GM12878 (cell line): ENCODE results near the gene PTGS1. TPM values are rescaled to one million over a fixed set of nuclear protein-coding genes. Genes with fewer than 3 reads are reported as not detected.

Experiments used
- ATAC-seq: fragments of 200-7000 bp; cut with Tn5 transposase; 3 replicates; pipeline ENCODE4 v1.9.1; 2020; ENCODE audit warnings: mild to moderate bottlenecking, moderate library complexity
- BruUV-seq: library from RNA; stranded (reverse); fragments of 400-500 nt; replicated peaks from 2 replicates; lab custom pipeline; 2021; lab: Mats Ljungman, UMichigan
- CTCF ChIA-PET: fragments of 300-600 bp; sonication (Branson Sonifier 250); formaldehyde crosslinking; extraction: SDS; loops from one replicate; lab custom pipeline; 2021; ENCODE audit warnings: inconsistent platforms; lab: Yijun Ruan, JAX
- POLR2A ChIA-PET: fragments of 350-600 bp; formaldehyde crosslinking; extraction: SDS; loops from one replicate; lab custom pipeline; 2021; ENCODE audit warnings: inconsistent platforms; lab: Charles Lee
- RAD21 ChIA-PET: fragments of 300-600 bp; sonication (Branson Sonifier 250); formaldehyde crosslinking; loops from one replicate; lab custom pipeline; 2023; ENCODE audit warnings: antibody characterized with exemption; ENCODE audit not compliant: unreplicated experiment; lab: Charles Lee
- SMC1A ChIA-PET: fragments of 300-600 bp; sonication (Branson Sonifier 250); formaldehyde crosslinking; loops from one replicate; lab custom pipeline; 2023; ENCODE audit not compliant: unreplicated experiment, uncharacterized antibody; lab: Charles Lee
- DNase-seq: peaks from one replicate; pipeline ENCODE4 v3.0.0-alpha.2; 2011; ENCODE audit warnings: low read depth, low spot score
- FAIRE-seq: peaks from 3 replicates; lab custom pipeline; 2011; peaks lifted over from hg19 to GRCh38; lab: Jason Lieb, UNC
- H2AFZ ChIP-seq: 2 replicates; pipeline ENCODE4 v1.6.0; 2011; ENCODE audit warnings: low read depth, low read length, control low read depth; ENCODE audit not compliant: control insufficient read depth
- H3K27ac ChIP-seq: 2 replicates; pipeline ENCODE4 v1.5.1; 2011; ENCODE audit warnings: control low read depth; ENCODE audit not compliant: control insufficient read depth, insufficient read depth
- H3K27me3 ChIP-seq, 2 experiments: replicated peaks in 1 of 2; 2 replicates each; pipeline versions ENCODE4 v1.6.0 to v1.6.1; 2011; ENCODE audit warnings: low read length in 1 of 2; ENCODE audit not compliant: control insufficient read depth in 2 of 2, insufficient read depth in 2 of 2
- H3K36me3 ChIP-seq, 2 experiments: 2 replicates each; pipeline ENCODE4 v1.5.1; 2011; ENCODE audit warnings: low read length in 1 of 2; ENCODE audit not compliant: control insufficient read depth in 2 of 2, insufficient read depth in 2 of 2
- H3K4me1 ChIP-seq: 2 replicates; pipeline ENCODE4 v1.6.1; 2011; ENCODE audit warnings: mild to moderate bottlenecking, low read length, moderate library complexity, mixed read lengths; ENCODE audit not compliant: control insufficient read depth, insufficient read depth
- H3K4me2 ChIP-seq: 2 replicates; pipeline ENCODE4 v1.6.0; 2011; ENCODE audit warnings: control low read depth; ENCODE audit not compliant: control insufficient read depth, insufficient read depth
- H3K4me3 ChIP-seq: fragments of 200-600 bp; sonication (generic); 2 replicates; pipeline ENCODE4 v1.5.1; 2016
- H3K79me2 ChIP-seq: 2 replicates; pipeline ENCODE4 v1.6.0; 2011; ENCODE audit warnings: low read length; ENCODE audit not compliant: control insufficient read depth, insufficient read depth
- H3K9ac ChIP-seq: 2 replicates; pipeline ENCODE4 v1.8.0; 2011; ENCODE audit warnings: low read length, control low read depth, mixed read lengths; ENCODE audit not compliant: control insufficient read depth, insufficient read depth
- H3K9me3 ChIP-seq: replicated peaks from 3 replicates; pipeline ENCODE4 v1.5.1; 2011; ENCODE audit warnings: mild to moderate bottlenecking, low read length; ENCODE audit not compliant: control insufficient read depth, insufficient read depth
- H4K20me1 ChIP-seq: 2 replicates; pipeline ENCODE4 v1.6.0; 2011; ENCODE audit not compliant: control insufficient read depth, insufficient read depth
- BACH1 ChIP-seq: fragments of 450-650 bp; IDR thresholded peaks from 2 replicates; pipeline ENCODE4 v1.6.1; 2017; ENCODE audit warnings: mild to moderate bottlenecking, borderline replicate concordance
- CHD4 ChIP-seq: fragments of 200-600 bp; sonication (generic); IDR thresholded peaks from 2 replicates; pipeline ENCODE4 v1.6.1; 2016; ENCODE audit warnings: mild to moderate bottlenecking
- CTCF ChIP-seq, 3 experiments: IDR thresholded peaks in 2 of 3; conservative IDR thresholded peaks in 1 of 3; 2 replicates each; pipeline ENCODE4 v1.5.1; 2011; ENCODE audit warnings: low read depth in 3 of 3, low read length in 3 of 3, mild to moderate bottlenecking in 3 of 3, control low read depth in 2 of 3, moderate library complexity in 2 of 3, inconsistent platforms in 1 of 3, mixed read lengths in 1 of 3; ENCODE audit not compliant: control insufficient read depth in 2 of 3, insufficient read depth in 1 of 3; ENCODE audit errors: extremely low read depth in 1 of 3
- EGR1 ChIP-seq, 2 experiments: IDR thresholded peaks; 1 replicate in 1 of 2; 2 replicates in 1 of 2; pipeline ENCODE4 v1.6.1; 2011 to 2012; ENCODE audit warnings: low read depth in 2 of 2, low read length in 2 of 2, borderline replicate concordance in 1 of 2, mild to moderate bottlenecking in 1 of 2, moderate library complexity in 1 of 2
- ELK1 ChIP-seq: IDR thresholded peaks from 2 replicates; pipeline ENCODE4 v1.6.1; 2012; ENCODE audit warnings: low read depth, low read length, improper control_type of control experiment
- ETV6 ChIP-seq, 2 experiments: fragments of 450-650 bp in 1 of 2; IDR thresholded peaks in 1 of 2; conservative IDR thresholded peaks in 1 of 2; 2 replicates each; pipeline ENCODE4 v1.6.1; 2014; ENCODE audit warnings: antibody characterized with exemption in 1 of 2, borderline replicate concordance in 1 of 2, low read depth in 1 of 2, mild to moderate bottlenecking in 1 of 2, moderate library complexity in 1 of 2
- FOS ChIP-seq: IDR thresholded peaks from 3 replicates; pipeline ENCODE4 v1.6.1; 2011; ENCODE audit warnings: borderline replicate concordance; ENCODE audit not compliant: insufficient read length; ENCODE audit errors: extremely low read depth
- IKZF2 ChIP-seq, 2 experiments: fragments of 450-650 bp; IDR thresholded peaks; 2 replicates each; pipeline ENCODE4 v1.6.1; 2017; ENCODE audit warnings: mild to moderate bottlenecking in 2 of 2, moderate library complexity in 2 of 2
- MAX ChIP-seq: IDR thresholded peaks from 2 replicates; pipeline ENCODE4 v1.6.1; 2012; ENCODE audit warnings: low read depth, low read length, improper control_type of control experiment
- MTA2 ChIP-seq: fragments of 450-650 bp; IDR thresholded peaks from 2 replicates; pipeline ENCODE4 v1.6.1; 2016; ENCODE audit warnings: low read depth, mild to moderate bottlenecking, moderate library complexity
- NFYA ChIP-seq: IDR thresholded peaks from 2 replicates; pipeline ENCODE4 v1.6.1; 2011; ENCODE audit warnings: low read depth, mild to moderate bottlenecking, low read length, improper control_type of control experiment, borderline replicate concordance
- NR2C2 ChIP-seq: IDR thresholded peaks from 2 replicates; pipeline ENCODE4 v1.6.1; 2011; ENCODE audit warnings: borderline replicate concordance, low read depth; ENCODE audit not compliant: control insufficient read depth, insufficient read length
- NRF1 ChIP-seq: conservative IDR thresholded peaks from 2 replicates; pipeline ENCODE4 v1.6.1; 2011; ENCODE audit warnings: mild to moderate bottlenecking, low read depth, low read length, improper control_type of control experiment
- RAD21 ChIP-seq: IDR thresholded peaks from 2 replicates; pipeline ENCODE4 v1.6.1; 2011; ENCODE audit warnings: mild to moderate bottlenecking, low read depth, low read length, moderate library complexity; ENCODE audit not compliant: insufficient read depth
- SREBF1 ChIP-seq: IDR thresholded peaks from 2 replicates; pipeline ENCODE4 v1.6.1; 2012; ENCODE audit warnings: mild to moderate bottlenecking, low read length
- ZNF384 ChIP-seq: IDR thresholded peaks from 2 replicates; pipeline ENCODE4 v1.6.1; 2012; ENCODE audit warnings: low read depth, mild to moderate bottlenecking, low read length, improper control_type of control experiment, borderline replicate concordance
- WGBS: methylation state at CpG from one replicate; pipeline ENCODE4 v1.1.6; 2016; ENCODE audit warnings: low lambda C conversion rate; ENCODE audit not compliant: insufficient replicate concordance, insufficient coverage; ENCODE audit errors: missing lambda C conversion rate; 5-methylcytosine and 5-hydroxymethylcytosine counted together
- in situ Hi-C: fragments of 300-500 bp; cut with MboI; formaldehyde crosslinking; loops from 9 replicates; pipeline ENCODE4 v1.14.3; 2018; ENCODE audit warnings: mixed read lengths
- intact Hi-C: fragments of 100-400 bp; cut with micrococcal nuclease; formaldehyde crosslinking; loops from one replicate; pipeline ENCODE4 v1.14.2; 2022; ENCODE audit not compliant: unreplicated experiment
- polyA plus RNA-seq, 11 experiments: library from polyadenylated mRNA; depleted of rRNA in 4 of 11; unstranded in 6 of 11; stranded (reverse) in 5 of 11; fragments of >200 nt; fragmentation: Nextera tagmentation in 4 of 11; fragmentation: Illumina TruSeq in 1 of 11; extraction: Ambion mirVana in 4 of 11; extraction: Trizol in 1 of 11; gene quantifications; 1 replicate in 1 of 11; 2 replicates in 10 of 11; pipeline versions ENCODE4 v1.2.1 to v1.2.3, GENCODE V29; 2011 to 2016; ENCODE audit warnings: inconsistent platforms in 2 of 11, missing spikeins in 2 of 11, low read depth in 1 of 11
- total RNA-seq, 4 experiments: library from RNA; depleted of rRNA in 3 of 4; stranded (reverse); fragments of >200 nt in 3 of 4; fragmentation: Illumina TruSeq in 1 of 4; extraction: Trizol in 1 of 4; gene quantifications; 2 replicates each; pipeline versions ENCODE4 v1.2.1 to v1.2.3, GENCODE V29; 2013 to 2021

The PTGS1 gene
- total and polyA plus RNA-seq, 10 of the 15 experiments (the other 5 are each of a cell fraction or from before 2014, with no cell fraction given): 0.16 to 2.8 (median 0.96) TPM

- CTCF ChIA-PET: no interaction called here
- H3K9me3 ChIP-seq: no peaks in the 10 kb centered on the region
These were observed 15.6 kb downstream of the PTGS1 start for GRCh38 chr9:122386311-122386872.

More at GRCh38 chr9:122386311-122386872, 15.6 kb downstream of the PTGS1 start:
- ChIA-PET SMC1A (no interaction called here), RAD21 (no interaction called here), POLR2A (no interaction called here)
- WGBS: 67% methylated on average over 8 of the region's 8 CpGs
- H3K4me1 ChIP-seq: peaks cover 8% of the 10 kb centered on the region
- TF ChIP-seq SREBF1 (no peak), RAD21 (no peak), ZNF384 (no peak), BACH1 (no peak), ELK1 (no peak), MTA2 (no peak), MAX (no peak), FOS (no peak), NFYA (no peak), NR2C2 (no peak), IKZF2 (IDR thresholded peaks at IDR 0.05) (no peak), CHD4 (no peak), ETV6 (conservative IDR thresholded peaks at IDR 0.05 in 1 of 2, IDR thresholded peaks at IDR 0.05 in 1 of 2; ENCODE audit: borderline replicate concordance in 1 of 2, low read depth in 1 of 2) (no peak), EGR1 (IDR thresholded peaks at IDR 0.05; ENCODE audit: borderline replicate concordance in 1 of 2, low read depth in 2 of 2, low read length in 2 of 2) (no peak), CTCF (IDR thresholded peaks at IDR 0.05 in 2 of 3, conservative IDR thresholded peaks at IDR 0.05 in 1 of 3; ENCODE audit: control insufficient read depth in 2 of 3, extremely low read depth in 1 of 3, insufficient read depth in 1 of 3, low read depth in 3 of 3, low read length in 3 of 3) (no peak), NRF1 (no peak)
- DNase-seq (no peak), ATAC-seq (no peak), FAIRE-seq (no peak)
- H3K79me2 ChIP-seq: no peaks in the 10 kb centered on the region
- BruUV-seq: no TSS peak
- H2AFZ ChIP-seq: no peak overlapping the region
- in situ Hi-C loops: no loop called here
- H3K9ac ChIP-seq: no peak overlapping the region
- no peaks in the 10 kb centered on the region; a peak in 1 of 4 replicates for H3K36me3 ChIP-seq
- H4K20me1 ChIP-seq: no peaks in the 10 kb centered on the region
- H3K4me2 ChIP-seq: no peak overlapping the region
- H3K4me3 ChIP-seq: no peak overlapping the region
- H3K27me3 ChIP-seq: no peaks in the 10 kb centered on the region
- intact Hi-C loops: no loop called here
- H3K27ac ChIP-seq: no peak overlapping the region
